Naive thymus-derived CD8-positive, alpha-beta T cell (primary cell): ENCODE data around the gene MUC12. TPM values are rescaled to one million over a fixed set of nuclear protein-coding genes. Genes with fewer than 3 reads are reported as not detected.

Experiments
- ATAC-seq, 2 donors: fragments of 150-1000 bp; cut with Tn5 transposase in 1 of 2; sonication (Bioruptor Pico), chemical (Tn5 transposase) in 1 of 2; 1 replicate in 1 of 2; 2 replicates in 1 of 2; pipeline ENCODE4 v1.10.0; 2021; ENCODE audit warnings: mild to moderate bottlenecking in 2 of 2, moderate library complexity in 2 of 2
- POLR2A ChIA-PET: fragments of 350-600 bp; sonication (Branson Sonifier 250); formaldehyde crosslinking; loops from one replicate; lab custom pipeline; 2021; ENCODE audit warnings: antibody characterized with exemption; lab: Charles Lee
- DNase-seq, 10 donors: peaks; one replicate each; pipeline versions ENCODE4 v3.0.0 to v3.0.0-alpha.2; 2020 to 2022
- H3K27ac Mint-ChIP-seq, 10 donors: one replicate each; pipeline ENCODE4 v1.8.0; 2020 to 2022; ENCODE audit warnings: mild to moderate bottlenecking in 10 of 10, mixed read lengths in 10 of 10, moderate library complexity in 4 of 10, inconsistent platforms in 1 of 10
- H3K27me3 Mint-ChIP-seq, 5 donors: one replicate each; pipeline ENCODE4 v1.8.0; 2021 to 2022; ENCODE audit warnings: mixed read lengths in 5 of 5
- H3K36me3 Mint-ChIP-seq, 3 donors: one replicate each; pipeline ENCODE4 v1.8.0; 2020 to 2022; ENCODE audit warnings: mixed read lengths in 3 of 3, mild to moderate bottlenecking in 2 of 3, inconsistent platforms in 1 of 3
- H3K4me1 Mint-ChIP-seq, 4 donors: one replicate each; pipeline ENCODE4 v1.8.0; 2021 to 2022; ENCODE audit warnings: mixed read lengths in 4 of 4
- H3K4me3 Mint-ChIP-seq, 10 donors: one replicate each; pipeline ENCODE4 v1.8.0; 2020 to 2022; ENCODE audit warnings: mild to moderate bottlenecking in 10 of 10, mixed read lengths in 10 of 10, moderate library complexity in 6 of 10, inconsistent platforms in 1 of 10
- H3K9me3 Mint-ChIP-seq, 9 donors: one replicate each; pipeline ENCODE4 v1.8.0; 2020 to 2022; ENCODE audit warnings: mixed read lengths in 9 of 9, mild to moderate bottlenecking in 3 of 9, inconsistent platforms in 1 of 9, moderate library complexity in 1 of 9
- polyA plus RNA-seq, 3 donors: library from polyadenylated mRNA; unstranded; fragments of 300-500 nt; fragmentation: Illumina TruSeq; gene quantifications; one replicate each; pipeline ENCODE4 v1.2.3, GENCODE V29; 2021
- total RNA-seq, 8 experiments: library from RNA in 2 of 8; stranded (reverse) in 2 of 8; gene quantifications; one replicate each; pipeline ENCODE4 v1.2.3 and lab custom pipeline; 2021 to 2026

MUC12 gene
- total and polyA plus RNA-seq, 5 experiments from 2014 or later: 0.42 TPM; not detected in 4

DNA sequence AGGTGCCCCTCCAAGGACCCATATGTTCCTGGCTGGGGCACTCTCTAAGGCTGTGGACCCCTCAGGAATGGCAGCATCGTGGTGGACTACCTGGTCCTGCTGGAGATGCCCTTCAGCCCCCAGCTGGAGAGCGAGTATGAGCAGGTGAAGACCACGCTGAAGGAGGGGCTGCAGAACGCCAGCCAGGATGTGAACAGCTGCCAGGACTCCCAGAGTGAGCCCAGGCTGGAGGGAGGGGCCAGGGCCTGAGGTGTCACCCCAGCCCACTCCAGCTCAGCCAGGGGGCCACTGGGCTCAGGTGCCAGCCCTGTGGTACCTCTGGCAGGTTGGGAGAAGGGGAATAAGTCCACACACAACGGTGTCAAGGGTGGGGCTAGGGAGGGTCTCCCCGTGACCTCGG, 4.7 kb upstream of the MUC12 start:
- Mint-ChIP-seq H3K4me1 (peaks cover 16 to 25% (median 23%) of the 10 kb centered on the region in 4 donors), H3K27me3 (peaks cover 32 to 65% (median 56%) of the 10 kb centered on the region in 5 donors), H3K36me3 (peaks cover 0 to 2% (median 0%) of the 10 kb centered on the region in 3 donors), H3K27ac (no peak overlapping the region), H3K4me3 (peak overlapping the region in 2 of 10 donors; percentile 19 to 49), H3K9me3 (no peaks in the 10 kb centered on the region)
- POLR2A ChIA-PET: no interaction called here
- ATAC-seq (no peak), DNase-seq (no peak)

DNA sequence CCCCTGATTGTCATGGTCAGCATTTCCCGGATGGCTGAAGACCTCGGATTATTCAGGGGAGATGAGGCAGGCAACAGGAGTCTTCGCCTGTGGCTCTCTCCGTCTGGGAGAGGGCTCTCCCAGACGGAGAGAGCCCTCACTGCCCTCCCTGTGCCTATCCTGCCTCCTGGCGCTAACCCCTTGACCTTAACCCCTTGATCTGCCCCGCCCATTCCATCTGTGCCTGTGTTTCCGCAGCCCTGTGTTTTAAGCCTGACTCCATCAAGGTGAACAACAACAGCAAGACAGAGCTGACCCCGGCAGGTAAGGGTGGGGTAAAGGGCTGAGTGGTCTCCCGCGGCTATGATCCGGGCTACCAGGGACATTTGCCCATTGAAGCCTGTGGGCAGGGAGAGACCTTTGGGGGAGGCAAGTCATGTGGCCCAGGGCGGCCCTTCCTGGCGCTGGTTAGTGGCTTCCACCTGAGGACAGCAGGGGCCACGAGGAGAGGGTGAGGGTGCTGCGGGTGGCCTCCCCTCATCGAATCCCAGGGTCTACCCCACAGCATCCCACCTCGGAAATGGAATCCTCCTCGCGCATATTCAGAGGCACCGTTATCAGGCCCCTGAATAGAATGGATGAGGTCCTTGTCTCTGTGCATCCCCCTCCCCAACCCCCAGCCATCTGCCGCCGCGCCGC, 4.2 kb upstream of the MUC12 start:
- H3K36me3 Mint-ChIP-seq: peaks cover 0 to 2% (median 0%) of the 10 kb centered on the region in 3 donors

DNA sequence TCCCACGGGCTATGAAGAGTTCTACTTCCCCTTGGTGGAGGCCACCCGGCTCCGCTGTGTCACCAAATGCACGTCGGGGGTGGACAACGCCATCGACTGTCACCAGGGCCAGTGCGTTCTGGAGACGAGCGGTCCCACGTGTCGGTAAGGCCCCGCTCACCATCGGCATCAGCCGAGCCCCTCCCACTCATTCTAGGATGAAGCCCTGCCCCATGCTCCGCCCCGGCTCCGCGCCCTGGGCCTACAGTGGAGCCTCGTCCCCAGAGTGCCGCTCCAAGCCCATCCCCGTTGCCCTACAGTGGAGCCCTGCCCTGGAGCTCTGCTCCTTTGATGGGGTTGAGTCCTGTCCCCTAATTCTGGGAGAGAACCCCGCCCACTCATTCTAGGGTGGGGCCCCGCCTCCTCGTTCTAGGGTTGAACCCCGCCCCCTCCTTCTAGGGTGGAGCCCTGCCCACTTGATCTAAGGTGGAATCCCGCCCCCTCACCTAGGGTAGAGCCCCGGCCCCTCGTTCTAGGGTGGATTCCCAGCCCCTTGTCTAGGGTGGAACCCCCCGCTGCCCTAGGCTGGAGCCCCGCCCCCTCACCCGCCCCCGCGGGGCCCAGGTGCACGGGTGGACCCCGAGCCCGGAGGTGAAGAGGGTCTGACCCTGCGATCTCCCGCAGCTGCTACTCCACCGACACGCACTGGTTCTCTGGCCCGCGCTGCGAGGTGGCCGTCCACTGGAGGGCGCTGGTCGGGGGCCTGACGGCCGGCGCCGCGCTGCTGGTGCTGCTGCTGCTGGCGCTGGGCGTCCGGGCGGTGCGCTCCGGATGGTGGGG, 3.4 kb upstream of the MUC12 start:
- Mint-ChIP-seq H3K27me3 (peaks cover 32 to 72% (median 59%) of the 10 kb centered on the region in 5 donors), H3K9me3 (no peaks in the 10 kb centered on the region), H3K4me3 (peak overlapping the region; percentile 76 to 93 (median 86)), H3K27ac (peak overlapping the region in 5 of 10 donors; percentile 26 to 72 (median 41)), H3K36me3 (peaks cover 0 to 2% (median 0%) of the 10 kb centered on the region in 3 donors), H3K4me1 (peaks cover 16 to 25% (median 23%) of the 10 kb centered on the region in 4 donors)
- peak; percentile 83 to 85 for ATAC-seq
- POLR2A ChIA-PET: interaction anchor here (0.7 kb wide), 1 partner anchor 71 kb away, joined by 3 read pairs; no protein-coding TSS in a partner anchor
- DNase-seq: peak; percentile 47 to 81 (median 64)

More for the DNA sequence above, 4.2 kb upstream of the MUC12 start:
- ATAC-seq: no peak
- POLR2A ChIA-PET: no interaction called here
- no peaks in the 10 kb centered on the region for H3K9me3 Mint-ChIP-seq
- H3K27me3 Mint-ChIP-seq: peaks cover 32 to 71% (median 59%) of the 10 kb centered on the region in 5 donors
- H3K4me3 Mint-ChIP-seq: peak overlapping the region; percentile 76 to 93 (median 86)
- no peak for DNase-seq
- H3K27ac Mint-ChIP-seq: peak overlapping the region in 2 of 10 donors; percentile 41 to 58
- H3K4me1 Mint-ChIP-seq: peaks cover 16 to 25% (median 23%) of the 10 kb centered on the region in 4 donors

DNA sequence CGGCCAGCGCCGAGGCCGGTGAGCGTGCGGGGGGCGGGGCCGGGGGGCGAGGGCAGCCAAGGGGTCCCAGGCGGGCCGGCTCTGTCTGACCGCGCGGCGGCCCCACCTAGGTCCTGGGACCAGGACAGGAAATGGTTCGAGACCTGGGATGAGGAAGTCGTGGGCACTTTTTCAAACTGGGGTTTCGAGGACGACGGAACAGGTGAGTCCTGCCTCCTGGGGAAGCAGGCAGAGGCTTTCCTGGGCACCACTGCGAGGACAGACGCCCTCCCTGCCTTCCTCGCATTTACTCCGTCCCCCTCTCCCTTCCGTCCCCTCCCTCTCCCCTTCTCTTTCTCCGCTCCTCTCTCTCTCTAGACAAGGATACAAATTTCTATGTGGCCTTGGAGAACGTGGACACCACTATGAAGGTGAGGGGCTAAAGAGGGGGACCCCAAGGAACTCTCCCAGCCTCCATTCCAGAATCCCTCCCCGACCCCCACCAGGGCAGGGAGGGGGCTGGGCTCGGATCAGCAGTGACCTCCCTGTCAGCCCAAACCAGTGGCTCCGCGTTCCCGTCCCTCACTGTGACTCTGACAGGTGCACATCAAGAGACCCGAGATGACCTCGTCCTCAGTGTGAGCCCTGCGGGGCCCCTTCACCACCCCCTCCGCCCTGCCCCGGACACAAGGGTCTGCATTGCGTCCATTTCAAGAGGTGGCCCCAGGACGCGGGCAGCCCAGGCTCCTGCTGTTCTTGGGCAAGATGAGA, 2.6 kb upstream of the MUC12 start:
- ATAC-seq: peak; percentile 2 to 9
- peaks cover 32 to 73% (median 61%) of the 10 kb centered on the region in 5 donors for H3K27me3 Mint-ChIP-seq
- POLR2A ChIA-PET: no interaction called here
- H3K36me3 Mint-ChIP-seq: peaks cover 0 to 2% (median 0%) of the 10 kb centered on the region in 3 donors
- H3K4me3 Mint-ChIP-seq: peak overlapping the region; percentile 59 to 78 (median 68)
- peaks cover 16 to 25% (median 23%) of the 10 kb centered on the region in 4 donors for H3K4me1 Mint-ChIP-seq
- peak overlapping the region in 1 of 10 donors; percentile 3 for H3K27ac Mint-ChIP-seq
- DNase-seq: peak in 1 of 10 donors; percentile 6
- H3K9me3 Mint-ChIP-seq: no peaks in the 10 kb centered on the region

DNA sequence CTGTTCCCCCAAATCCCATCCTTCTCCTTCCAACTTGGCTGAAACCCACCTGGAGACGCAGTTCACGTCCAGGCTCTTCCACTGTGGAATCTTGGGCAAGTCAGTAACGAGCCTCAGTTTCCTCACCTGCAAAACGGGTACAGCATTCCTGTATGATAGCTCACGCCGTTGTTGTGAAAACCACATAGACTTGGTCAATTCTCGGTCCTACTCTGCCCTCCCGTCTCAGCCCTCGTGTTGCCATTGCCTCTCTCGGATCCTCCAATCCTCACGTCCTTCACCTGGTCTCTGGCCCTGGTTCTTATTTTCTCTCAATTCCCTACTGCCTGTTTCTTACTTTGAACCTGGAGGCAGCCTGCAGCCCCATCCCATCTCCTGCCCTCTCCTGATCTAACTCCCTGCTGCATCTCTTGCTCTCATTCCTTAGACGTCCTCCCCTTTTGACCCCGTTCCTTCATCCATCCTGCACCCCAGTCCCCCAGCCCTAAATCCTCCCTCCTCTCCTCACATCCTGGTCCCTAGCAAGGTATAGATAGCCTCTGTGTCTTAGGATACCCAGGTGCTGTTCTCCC, 2.0 kb upstream of the MUC12 start:
- H3K36me3 Mint-ChIP-seq: peaks cover 0 to 2% (median 0%) of the 10 kb centered on the region in 3 donors
- H3K27ac Mint-ChIP-seq: peak overlapping the region in 2 of 10 donors; percentile 3 to 9
- peak overlapping the region; percentile 46 to 78 (median 66) for H3K4me3 Mint-ChIP-seq
- DNase-seq: no peak
- ATAC-seq: no peak
- H3K27me3 Mint-ChIP-seq: peaks cover 32 to 74% (median 64%) of the 10 kb centered on the region in 5 donors
- H3K9me3 Mint-ChIP-seq: no peaks in the 10 kb centered on the region
- POLR2A ChIA-PET: no interaction called here
- H3K4me1 Mint-ChIP-seq: peaks cover 16 to 25% (median 23%) of the 10 kb centered on the region in 4 donors

DNA sequence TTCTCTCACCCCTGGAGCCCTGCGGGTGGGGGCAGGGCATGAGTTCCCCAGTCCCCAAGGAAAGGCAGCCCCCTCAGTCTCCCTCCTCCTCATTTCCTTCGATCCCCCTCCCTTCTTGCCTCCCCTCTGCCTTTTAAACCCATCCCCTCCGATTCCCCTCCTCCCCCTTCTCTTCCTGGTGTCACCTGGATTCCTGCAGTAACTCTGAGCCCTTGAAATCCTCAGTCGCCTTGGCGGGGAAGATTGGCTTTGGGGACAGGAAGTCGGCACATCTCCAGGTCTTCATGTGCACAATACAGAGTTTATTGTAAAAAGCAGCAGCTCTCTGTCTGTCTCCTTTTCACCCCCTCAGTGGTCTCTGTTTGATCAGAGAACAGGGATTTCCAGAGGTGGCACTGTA, 1.3 kb upstream of the MUC12 start:
- ATAC-seq (no peak), DNase-seq (no peak)
- Mint-ChIP-seq H3K27me3 (peaks cover 30 to 73% (median 63%) of the 10 kb centered on the region in 5 donors), H3K9me3 (peaks cover 0 to 5% (median 0%) of the 10 kb centered on the region in 9 donors), H3K36me3 (peaks cover 0 to 4% (median 2%) of the 10 kb centered on the region in 3 donors), H3K27ac (no peak overlapping the region), H3K4me3 (peak overlapping the region in 2 of 10 donors; percentile 34 to 78), H3K4me1 (peaks cover 16 to 25% (median 23%) of the 10 kb centered on the region in 4 donors)
- POLR2A ChIA-PET: no interaction called here

DNA sequence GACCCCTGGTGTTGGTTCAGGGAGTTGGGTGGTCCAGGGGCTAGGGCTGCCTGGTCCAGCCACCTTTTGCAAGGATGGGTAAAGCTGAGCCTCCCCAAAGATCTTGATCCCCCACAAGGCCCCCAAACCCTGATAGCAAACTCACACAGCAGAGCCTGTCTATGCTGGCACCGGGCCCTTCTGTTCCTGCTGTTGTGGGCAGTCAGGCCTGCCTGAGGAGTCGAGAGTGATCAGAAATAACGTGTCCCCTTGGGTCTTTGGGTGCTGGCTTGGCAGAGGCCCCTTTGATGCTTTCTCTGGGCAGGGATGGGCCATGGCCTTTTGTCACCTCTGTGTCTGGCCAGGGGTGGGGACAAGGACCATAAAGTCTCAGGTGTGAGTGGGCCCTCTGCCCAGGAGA, 715 bp upstream of the MUC12 start:
- peaks cover 16 to 25% (median 23%) of the 10 kb centered on the region in 4 donors for H3K4me1 Mint-ChIP-seq
- ATAC-seq (no peak), DNase-seq (no peak)
- no peak overlapping the region for H3K27ac Mint-ChIP-seq
- peaks cover 27 to 70% (median 61%) of the 10 kb centered on the region in 5 donors for H3K27me3 Mint-ChIP-seq
- peaks cover 0 to 4% (median 2%) of the 10 kb centered on the region in 3 donors for H3K36me3 Mint-ChIP-seq
- no peak overlapping the region for H3K4me3 Mint-ChIP-seq
- POLR2A ChIA-PET: no interaction called here
- peaks cover 0 to 6% (median 0%) of the 10 kb centered on the region in 9 donors for H3K9me3 Mint-ChIP-seq

DNA sequence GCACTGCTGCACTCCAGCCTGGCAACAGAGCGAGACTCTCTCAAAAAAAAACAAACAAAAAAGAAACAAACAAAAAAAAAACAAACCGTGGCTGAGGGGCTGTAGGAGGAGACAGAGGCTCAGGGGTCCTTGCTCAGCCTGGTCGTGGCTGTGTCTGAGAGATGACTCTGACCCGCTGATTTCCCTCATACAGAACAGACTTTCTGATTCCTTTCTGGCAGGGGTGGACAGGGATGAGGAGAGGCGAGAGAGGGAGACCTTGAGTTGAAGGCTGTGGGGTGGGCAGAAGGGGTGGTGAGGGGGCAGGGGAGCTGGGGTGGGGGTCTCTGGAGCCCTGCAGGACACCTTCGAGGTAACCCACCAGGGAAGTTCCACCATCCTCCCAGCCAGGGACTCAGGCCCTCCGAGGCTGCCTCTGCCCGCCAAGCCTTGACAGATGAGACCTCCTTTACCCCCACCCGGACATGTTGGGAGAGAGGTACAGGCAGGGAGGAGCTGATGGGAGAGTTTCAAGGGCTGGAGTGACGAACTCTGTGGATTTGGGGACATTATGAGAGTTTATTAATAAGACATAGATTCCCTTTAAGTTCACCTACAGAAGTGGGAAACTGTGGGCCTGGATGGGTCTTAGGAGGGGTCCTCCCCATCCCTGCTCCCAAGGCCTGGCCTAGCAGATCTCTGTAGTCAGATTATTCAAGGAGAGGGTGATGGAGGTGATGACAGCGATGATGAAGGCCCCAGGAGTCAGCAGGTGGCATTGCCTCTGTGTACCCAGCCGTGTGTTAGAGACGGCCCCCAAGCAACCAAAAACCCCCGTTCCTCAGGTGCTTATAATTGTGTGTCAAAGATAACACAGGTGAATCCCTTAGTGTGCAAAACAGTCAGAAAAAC, 2.0 kb downstream of the MUC12 start:
- Mint-ChIP-seq H3K27me3 (peaks cover 20 to 70% (median 52%) of the 10 kb centered on the region in 5 donors), H3K9me3 (peaks cover 0 to 19% (median 9%) of the 10 kb centered on the region in 9 donors), H3K4me1 (peaks cover 12 to 15% (median 12%) of the 10 kb centered on the region in 4 donors), H3K27ac (no peak overlapping the region), H3K36me3 (peaks cover 0 to 11% (median 10%) of the 10 kb centered on the region in 3 donors), H3K4me3 (no peak overlapping the region)
- POLR2A ChIA-PET: no interaction called here
- no peak for DNase-seq
- ATAC-seq: peak in 1 of 2 donors; percentile 12

DNA sequence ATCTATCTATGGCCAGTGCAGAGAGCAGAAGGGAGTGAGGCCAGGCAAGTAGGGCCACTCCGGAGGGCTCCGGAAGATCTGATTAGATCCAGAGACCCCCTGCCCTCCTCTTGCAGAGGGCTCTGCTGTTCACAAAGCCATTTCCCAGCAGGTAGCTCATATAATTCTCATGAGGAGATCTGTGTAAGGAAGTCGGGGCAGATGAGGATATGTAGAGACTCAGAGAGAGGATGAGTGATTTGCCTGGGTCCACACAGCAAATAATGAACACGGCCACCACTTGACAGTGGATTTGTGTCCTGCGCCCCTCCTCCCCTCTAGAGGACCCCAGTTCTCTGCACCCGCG, 2.6 kb downstream of the MUC12 start:
- ATAC-seq (no peak), DNase-seq (no peak)
- H3K27me3 Mint-ChIP-seq: peaks cover 18 to 64% (median 49%) of the 10 kb centered on the region in 5 donors
- peaks cover 0 to 19% (median 9%) of the 10 kb centered on the region in 9 donors for H3K9me3 Mint-ChIP-seq
- H3K27ac Mint-ChIP-seq: no peak overlapping the region
- peaks cover 7 to 9% (median 8%) of the 10 kb centered on the region in 4 donors for H3K4me1 Mint-ChIP-seq
- H3K36me3 Mint-ChIP-seq: peaks cover 0 to 11% (median 10%) of the 10 kb centered on the region in 3 donors
- H3K4me3 Mint-ChIP-seq: no peak overlapping the region
- POLR2A ChIA-PET: no interaction called here

DNA sequence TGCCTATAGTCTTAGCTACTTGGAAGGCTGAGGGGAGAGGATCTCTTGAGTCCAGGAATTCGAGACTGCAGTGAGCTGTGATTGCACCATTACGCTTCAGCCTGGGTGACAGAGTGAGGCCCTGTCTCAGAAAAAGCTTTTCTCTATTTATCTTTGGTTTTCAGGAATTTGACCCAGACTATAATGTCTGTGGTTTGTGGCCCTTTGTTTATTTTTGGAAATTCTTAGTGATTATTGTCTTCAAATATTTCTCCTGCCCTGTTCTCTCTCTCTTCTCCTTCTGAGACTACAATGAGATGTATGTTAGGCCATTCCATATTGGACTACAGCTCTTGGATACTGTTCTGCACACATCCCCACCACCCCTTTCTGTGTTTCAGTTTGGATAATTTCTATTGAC, 4.7 kb downstream of the MUC12 start:
- Mint-ChIP-seq H3K4me3 (no peak overlapping the region), H3K4me1 (peaks cover 0 to 2% (median 0%) of the 10 kb centered on the region in 4 donors), H3K9me3 (peaks cover 0 to 19% (median 9%) of the 10 kb centered on the region in 9 donors), H3K27me3 (peaks cover 7 to 43% (median 35%) of the 10 kb centered on the region in 5 donors), H3K36me3 (peaks cover 0 to 11% (median 10%) of the 10 kb centered on the region in 3 donors), H3K27ac (no peak overlapping the region)
- ATAC-seq (no peak), DNase-seq (no peak)
- POLR2A ChIA-PET: no interaction called here

DNA sequence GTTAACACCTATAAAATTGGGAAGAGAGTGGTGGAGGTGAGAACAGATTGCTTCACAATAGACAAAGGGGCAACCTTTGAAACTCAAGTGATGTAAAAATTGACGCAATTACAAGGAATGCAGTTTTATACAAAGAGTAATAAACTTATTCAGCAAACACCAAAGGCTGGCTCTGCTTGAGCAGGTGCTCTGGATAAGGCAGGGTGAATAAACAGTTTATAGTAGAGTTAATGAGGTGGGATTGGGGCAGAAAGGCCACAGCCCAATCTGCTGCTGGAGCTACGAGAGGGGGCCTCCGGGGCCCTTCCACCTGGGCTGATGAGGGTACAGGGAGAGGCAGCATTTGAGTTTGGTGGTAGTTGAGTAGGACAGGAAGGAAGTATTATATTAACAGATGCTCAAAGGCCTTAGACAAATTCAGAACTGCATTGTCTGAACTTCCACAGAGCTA, 6.0 kb downstream of the MUC12 start:
- POLR2A ChIA-PET: no interaction called here
- Mint-ChIP-seq H3K4me3 (no peak overlapping the region), H3K4me1 (peaks cover 0 to 2% (median 0%) of the 10 kb centered on the region in 4 donors), H3K27ac (peak overlapping the region in 1 of 10 donors; percentile 24), H3K9me3 (peaks cover 0 to 19% (median 9%) of the 10 kb centered on the region in 9 donors), H3K27me3 (peaks cover 2 to 30% (median 25%) of the 10 kb centered on the region in 5 donors), H3K36me3 (peaks cover 0 to 11% (median 10%) of the 10 kb centered on the region in 3 donors)
- ATAC-seq: no peak
- DNase-seq: no peak
